OCI-LY1 (cell line): ENCODE results near the gene NEB.

Experiments
- CTCF ChIP-seq: fragments of 200-600 bp; sonication (generic), shearing (Covaris generic); IDR thresholded peaks from 2 replicates; pipeline ENCODE4 v1.5.1; 2017; ENCODE audit warnings: mild to moderate bottlenecking, antibody characterized with exemption, low read length, moderate library complexity, mixed read lengths
- EZH2 ChIP-seq: fragments of 200-600 bp; sonication (generic), shearing (Covaris generic); IDR thresholded peaks from 2 replicates; pipeline ENCODE4 v1.8.0; 2017; ENCODE audit warnings: borderline replicate concordance, mixed run types, mild to moderate bottlenecking, antibody characterized with exemption, low read length, moderate library complexity, mixed read lengths

GRCh38 chr2:151654085-151654484, 80.2 kb downstream of the NEB start:
- TF ChIP-seq CTCF (no peak), EZH2 (no peak)
